ENCODE results near the gene SMIM33. TPM values are rescaled to one million over a fixed set of nuclear protein-coding genes. Genes with fewer than 3 reads are reported as not detected.

The SMIM33 gene
- polyA plus RNA-seq, 1 experiment, result not detected

DNA sequence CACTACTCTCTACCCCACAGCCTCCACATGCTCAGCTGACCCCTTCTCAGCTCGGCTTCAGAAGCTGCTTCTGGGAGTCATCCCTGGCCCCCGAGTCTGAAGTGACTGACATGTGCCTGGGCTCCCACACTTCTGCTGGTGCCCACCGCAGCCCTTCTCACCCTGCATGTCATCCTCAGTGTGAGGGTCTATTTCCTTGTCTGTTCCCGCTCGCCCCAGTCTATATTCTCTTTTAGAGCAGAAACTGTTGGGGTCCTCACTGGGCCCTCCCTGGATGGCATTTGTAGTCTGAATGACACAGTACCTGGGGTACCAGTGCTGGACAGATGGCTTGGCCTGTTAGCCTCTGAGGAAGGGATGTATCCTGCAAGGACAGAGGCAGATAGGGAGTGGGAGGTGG lies 13.6 kb upstream of the SMIM33 start:
- TF ChIP-seq, protein P1, sequence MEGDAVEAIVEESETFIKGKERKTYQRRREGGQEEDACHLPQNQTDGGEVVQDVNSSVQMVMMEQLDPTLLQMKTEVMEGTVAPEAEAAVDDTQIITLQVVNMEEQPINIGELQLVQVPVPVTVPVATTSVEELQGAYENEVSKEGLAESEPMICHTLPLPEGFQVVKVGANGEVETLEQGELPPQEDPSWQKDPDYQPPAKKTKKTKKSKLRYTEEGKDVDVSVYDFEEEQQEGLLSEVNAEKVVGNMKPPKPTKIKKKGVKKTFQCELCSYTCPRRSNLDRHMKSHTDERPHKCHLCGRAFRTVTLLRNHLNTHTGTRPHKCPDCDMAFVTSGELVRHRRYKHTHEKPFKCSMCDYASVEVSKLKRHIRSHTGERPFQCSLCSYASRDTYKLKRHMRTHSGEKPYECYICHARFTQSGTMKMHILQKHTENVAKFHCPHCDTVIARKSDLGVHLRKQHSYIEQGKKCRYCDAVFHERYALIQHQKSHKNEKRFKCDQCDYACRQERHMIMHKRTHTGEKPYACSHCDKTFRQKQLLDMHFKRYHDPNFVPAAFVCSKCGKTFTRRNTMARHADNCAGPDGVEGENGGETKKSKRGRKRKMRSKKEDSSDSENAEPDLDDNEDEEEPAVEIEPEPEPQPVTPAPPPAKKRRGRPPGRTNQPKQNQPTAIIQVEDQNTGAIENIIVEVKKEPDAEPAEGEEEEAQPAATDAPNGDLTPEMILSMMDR (IDR thresholded peaks at IDR 0.05; ENCODE audit: low read depth, low read length), result no peak

DNA sequence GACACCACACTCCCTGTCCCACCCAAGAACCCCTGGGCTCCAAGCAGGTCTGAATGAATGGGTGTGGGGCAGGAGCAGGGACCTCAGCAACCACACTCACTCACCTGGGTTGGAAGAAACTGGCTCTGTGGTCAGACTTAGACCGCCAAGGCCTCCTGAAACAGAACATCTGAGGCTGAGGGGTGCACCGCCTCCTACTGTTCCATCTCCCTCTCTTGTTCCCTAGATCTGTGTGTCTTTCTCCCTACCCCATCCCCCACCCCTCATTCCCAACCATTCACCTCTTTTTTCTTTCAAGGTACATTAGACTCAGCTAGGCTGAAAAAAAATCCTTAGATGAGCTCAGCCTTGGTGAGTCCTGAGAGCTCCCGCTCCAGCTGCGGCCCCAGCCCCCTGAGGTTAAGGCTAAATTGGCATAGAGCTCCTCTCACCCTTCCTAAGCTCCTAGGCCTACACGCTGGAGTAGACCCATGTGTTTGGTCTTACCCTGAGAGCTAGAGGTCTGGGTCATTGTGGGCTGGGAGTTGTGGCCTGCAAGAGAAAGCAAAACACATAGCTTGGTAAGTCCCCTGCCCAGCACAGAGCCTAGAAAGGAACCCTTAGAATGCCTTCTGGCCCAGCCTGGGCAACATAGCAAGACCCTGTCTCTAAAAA lies 13.0 kb upstream of the SMIM33 start:
- ChIA-PET POLR2A (interaction anchor here (0.6 kb wide), 1 partner anchor 92 kb away, joined by 9 read pairs; no protein-coding TSS in a partner anchor), CTCF (interaction anchor here (0.5 to 0.7 kb wide), 2 partner anchors 13 to 115 kb away, joined by 5 to 6 read pairs; no protein-coding TSS in a partner anchor)
- no peak overlapping the region for H3K4me3 ChIP-seq (ENCODE audit: low read depth, low read length)
- H3K27me3 ChIP-seq (ENCODE audit: control insufficient read depth, insufficient read depth, low read length), result no peaks in the 10 kb centered on the region
- no peak for DNase-seq (ENCODE audit: low read depth, low spot score)
- TF ChIP-seq, protein P1 (IDR thresholded peaks at IDR 0.05; ENCODE audit: low read depth, low read length), result no peak
- H3K27ac ChIP-seq (ENCODE audit: low read depth, low read length), result no peak overlapping the region
- no peaks in the 10 kb centered on the region; the same call in 1 of the 2 replicates for H3K9me3 ChIP-seq (ENCODE audit: control insufficient read depth, insufficient read depth, low read length)

More for the DNA sequence above, 13.6 kb upstream of the SMIM33 start:
- POLR2A ChIA-PET, result interaction anchor here (0.6 kb wide), 1 partner anchor 45 kb away, joined by 4 read pairs; no protein-coding TSS in a partner anchor
- no peak overlapping the region for H3K4me3 ChIP-seq (ENCODE audit: low read depth, low read length)
- no peaks in the 10 kb centered on the region for H3K27me3 ChIP-seq (ENCODE audit: control insufficient read depth, insufficient read depth, low read length)
- DNase-seq (ENCODE audit: low read depth, low spot score), result no peak
- no peak overlapping the region for H3K27ac ChIP-seq (ENCODE audit: low read depth, low read length)
- CTCF ChIA-PET, result interaction anchor here (0.5 kb wide), 1 partner anchor 115 kb away, joined by 6 read pairs; no protein-coding TSS in a partner anchor
- H3K9me3 ChIP-seq (ENCODE audit: control insufficient read depth, insufficient read depth, low read length), result no peaks in the 10 kb centered on the region; the same call in 1 of the 2 replicates

DNA sequence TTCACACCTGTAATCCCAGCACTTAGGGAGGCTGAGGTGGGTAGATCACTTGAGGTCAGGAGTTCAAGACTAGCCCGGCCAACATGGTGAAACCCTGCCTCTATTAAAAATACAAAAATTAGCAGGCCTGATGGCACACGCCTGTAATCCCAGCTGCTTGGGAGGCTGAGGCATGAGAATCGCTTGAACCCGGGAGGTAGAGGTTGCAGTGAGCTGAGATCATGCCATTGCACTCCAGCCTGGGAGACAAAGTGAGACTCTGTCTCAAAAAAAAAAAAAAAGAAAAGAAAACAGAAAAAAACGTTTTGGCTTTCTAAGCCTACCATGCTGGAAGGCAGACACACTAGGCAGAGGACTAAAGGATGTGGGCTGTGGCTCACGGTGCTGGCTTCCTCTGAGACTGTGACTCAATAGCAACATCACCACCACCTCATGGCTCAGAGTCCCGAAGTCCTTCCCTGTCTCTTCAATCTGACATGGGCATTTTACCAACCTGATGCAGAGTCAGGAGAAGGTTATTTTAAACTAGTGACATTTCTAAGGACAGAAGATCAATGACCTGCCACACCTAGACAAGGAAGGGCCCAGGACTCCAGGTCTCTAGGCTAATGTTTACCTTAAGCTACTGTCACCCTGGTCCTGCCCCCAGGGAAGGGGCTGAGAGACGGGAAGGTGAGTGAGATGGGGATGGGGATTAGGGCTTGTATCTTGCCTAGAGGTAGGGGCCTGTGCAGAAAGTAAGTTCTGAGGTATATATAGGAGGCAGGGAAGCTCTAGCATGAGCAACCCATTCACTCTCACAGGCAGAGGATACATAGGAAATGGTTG lies 12.0 kb upstream of the SMIM33 start:
- H3K9me3 ChIP-seq (ENCODE audit: control insufficient read depth, insufficient read depth, low read length), result no peaks in the 10 kb centered on the region; the same call in 1 of the 2 replicates
- TF ChIP-seq, protein P1 (IDR thresholded peaks at IDR 0.05; ENCODE audit: low read depth, low read length), result no peak
- no peaks in the 10 kb centered on the region for H3K27me3 ChIP-seq (ENCODE audit: control insufficient read depth, insufficient read depth, low read length)
- CTCF ChIA-PET, result interaction anchor here (0.7 kb wide), 1 partner anchor 14 kb away, joined by 5 read pairs; no protein-coding TSS in a partner anchor
- POLR2A ChIA-PET, result no interaction called here
- no peak overlapping the region for H3K4me3 ChIP-seq (ENCODE audit: low read depth, low read length)
- no peak for DNase-seq (ENCODE audit: low read depth, low spot score)
- H3K27ac ChIP-seq (ENCODE audit: low read depth, low read length), result no peak overlapping the region

DNA sequence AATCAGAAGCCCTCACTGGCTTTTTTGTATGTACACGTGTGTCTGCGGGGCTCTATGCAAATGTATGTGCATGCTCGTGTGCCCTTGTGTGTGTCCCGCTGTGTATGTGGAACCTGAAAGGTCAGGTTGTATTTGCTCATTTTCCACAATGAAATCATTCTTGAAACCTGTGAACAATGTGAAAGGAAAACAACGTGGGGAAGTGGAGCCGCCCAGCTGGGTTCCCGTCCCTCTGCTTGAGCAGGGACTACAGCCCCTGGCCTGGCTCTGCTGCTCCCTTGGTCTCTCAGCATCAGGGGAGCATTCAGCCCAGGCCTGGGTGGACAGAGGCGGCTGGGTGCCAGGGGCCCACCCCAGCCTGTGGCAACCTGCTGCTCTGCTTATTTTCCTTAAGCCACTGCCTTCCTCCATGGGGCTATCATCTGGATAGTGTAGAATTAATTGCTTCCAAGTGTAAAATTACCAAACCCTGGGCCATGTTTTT lies 11.3 kb upstream of the SMIM33 start:
- CTCF ChIA-PET, result no interaction called here
- no peak overlapping the region for H3K27ac ChIP-seq (ENCODE audit: low read depth, low read length)

More for the DNA sequence above, 11.3 kb upstream of the SMIM33 start:
- TF ChIP-seq, protein P1 (IDR thresholded peaks at IDR 0.05; ENCODE audit: low read depth, low read length), result no peak
- Histone ChIP-seq H3K9me3 (ENCODE audit: control insufficient read depth, insufficient read depth, low read length) (no peaks in the 10 kb centered on the region; the same call in 1 of the 2 replicates), H3K27me3 (ENCODE audit: control insufficient read depth, insufficient read depth, low read length) (no peaks in the 10 kb centered on the region), H3K4me3 (ENCODE audit: low read depth, low read length) (no peak overlapping the region)
- DNase-seq (ENCODE audit: low read depth, low spot score), result no peak
- POLR2A ChIA-PET, result no interaction called here
